Caco-2 (cell line): ENCODE results near the gene OMA1. TPM values are rescaled to one million over a fixed set of nuclear protein-coding genes. Genes with fewer than 3 reads are reported as not detected.
"Not testable (repeated sequence)": the region's sequence is repeated elsewhere in the genome, so short reads cannot be mapped to it uniquely, and the experiment has no call there.

Source experiments
- BruUV-seq: library from RNA; stranded (reverse); fragments of 400-500 nt; replicated peaks from 2 replicates; lab custom pipeline; 2021; lab: Mats Ljungman, UMichigan
- CTCF ChIA-PET: fragments of 300-600 bp; sonication (Branson Sonifier 250); formaldehyde crosslinking; loops from one replicate; lab custom pipeline; 2022; ENCODE audit warnings: antibody characterized with exemption; lab: Charles Lee
- POLR2A ChIA-PET: fragments of 300-600 bp; sonication (Branson Sonifier 250); formaldehyde crosslinking; loops from one replicate; lab custom pipeline; 2022; ENCODE audit warnings: antibody characterized with exemption; lab: Charles Lee
- DNase-seq, 2 experiments: peaks; one replicate each; pipeline versions ENCODE4 v3.0.0 to v3.0.0-alpha.2; 2020 to 2022
- H3K27me3 ChIP-seq: replicated peaks from 2 replicates; pipeline ENCODE4 v1.6.0; 2011; ENCODE audit warnings: low read length; ENCODE audit not compliant: control insufficient read depth, insufficient read depth
- H3K36me3 ChIP-seq: 2 replicates; pipeline ENCODE4 v1.5.1; 2011; ENCODE audit warnings: low read length; ENCODE audit not compliant: control insufficient read depth, insufficient read depth
- H3K4me1 ChIP-seq: fragments of 250-450 bp; sonication (Bioruptor Pico); 2 replicates; pipeline ENCODE4 v1.5.1; 2020; ENCODE audit warnings: mild to moderate bottlenecking
- H3K4me3 ChIP-seq: 2 replicates; pipeline ENCODE4 v1.5.1; 2011; ENCODE audit warnings: low read depth, mild to moderate bottlenecking, control low read depth, low read length
- H3K9me3 ChIP-seq: fragments of 250-450 bp; sonication (Bioruptor Pico); 2 replicates; pipeline ENCODE4 v1.5.1; 2020; ENCODE audit warnings: mild to moderate bottlenecking, moderate library complexity
- H3K27ac Mint-ChIP-seq: one replicate; pipeline ENCODE4 v1.8.0; 2022; ENCODE audit warnings: mixed read lengths; ENCODE audit not compliant: unreplicated experiment
- H3K27me3 Mint-ChIP-seq: one replicate; pipeline ENCODE4 v1.8.0; 2022; ENCODE audit warnings: mixed read lengths; ENCODE audit not compliant: insufficient read depth, unreplicated experiment
- H3K36me3 Mint-ChIP-seq: one replicate; pipeline ENCODE4 v1.8.0; 2022; ENCODE audit warnings: mild to moderate bottlenecking, mixed read lengths; ENCODE audit not compliant: insufficient read depth, unreplicated experiment
- H3K4me1 Mint-ChIP-seq: one replicate; pipeline ENCODE4 v1.8.0; 2022; ENCODE audit warnings: low read depth, mixed read lengths; ENCODE audit not compliant: unreplicated experiment
- H3K4me3 Mint-ChIP-seq: one replicate; pipeline ENCODE4 v1.8.0; 2022; ENCODE audit warnings: mild to moderate bottlenecking, moderate library complexity, mixed read lengths; ENCODE audit not compliant: unreplicated experiment
- H3K9me3 Mint-ChIP-seq: one replicate; pipeline ENCODE4 v1.8.0; 2022; ENCODE audit warnings: mixed read lengths; ENCODE audit not compliant: unreplicated experiment
- CTCF ChIP-seq, 2 experiments: fragments of 200-600 bp in 1 of 2; IDR thresholded peaks; 1 replicate in 1 of 2; 2 replicates in 1 of 2; pipeline versions ENCODE4 v1.5.1 to v1.8.0; 2011 to 2022; ENCODE audit warnings: antibody characterized with exemption in 1 of 2, control low read depth in 1 of 2, inconsistent platforms in 1 of 2, low read depth in 1 of 2, low read length in 1 of 2, mild to moderate bottlenecking in 1 of 2, moderate library complexity in 1 of 2; ENCODE audit not compliant: insufficient read depth in 1 of 2, severe bottlenecking in 1 of 2, unreplicated experiment in 1 of 2
- intact Hi-C: fragments of 100-400 bp; cut with micrococcal nuclease; formaldehyde crosslinking; loops from one replicate; pipeline ENCODE4 v1.10.0; 2022; ENCODE audit not compliant: unreplicated experiment
- total RNA-seq: library from RNA; stranded (reverse); gene quantifications from 2 replicates; pipeline ENCODE4 v1.2.3, GENCODE V29; 2022

Gene OMA1
- total RNA-seq, 1 experiment from 2014 or later = 6.9 TPM

GRCh38 chr1:58568271-58568860 lies 21.8 kb upstream of the OMA1 start:
- intact Hi-C loops = no loop called here
- BruUV-seq = no TSS peak
- no peaks in the 10 kb centered on the region for H3K36me3 ChIP-seq
- H3K4me1 ChIP-seq = no peaks in the 10 kb centered on the region
- no peak for DNase-seq
- TF ChIP-seq CTCF (IDR thresholded peaks at IDR 0.05; ENCODE audit: insufficient read depth in 1 of 2, low read depth in 1 of 2, low read length in 1 of 2, severe bottlenecking in 1 of 2, unreplicated experiment in 1 of 2) = no peak
- POLR2A ChIA-PET = interaction anchor here (0.6 kb wide), 1 partner anchor 9 kb away, joined by 3 read pairs; the partner anchor contains the start of gene TACSTD2
- Mint-ChIP-seq H3K9me3 (no peaks in the 10 kb centered on the region), H3K4me3 (no peak overlapping the region), H3K27ac (no peak overlapping the region), H3K36me3 (peaks cover 4% of the 10 kb centered on the region), H3K27me3 (no peaks in the 10 kb centered on the region), H3K4me1 (peaks cover 7% of the 10 kb centered on the region)
- H3K27me3 ChIP-seq = no peaks in the 10 kb centered on the region
- H3K9me3 ChIP-seq = no peaks in the 10 kb centered on the region
- no peak overlapping the region for H3K4me3 ChIP-seq
- CTCF ChIA-PET = interaction anchor here (0.6 kb wide), 1 partner anchor 1191 kb away, joined by 3 read pairs; no protein-coding TSS in a partner anchor

- Mint-ChIP-seq H3K4me1 (peaks cover 7% of the 10 kb centered on the region), H3K27ac (no peak overlapping the region)
- CTCF ChIA-PET = no interaction called here
These were observed 19.8 kb upstream of the OMA1 start for GRCh38 chr1:58566339-58566738.

GRCh38 chr1:58563715-58564114 lies 17.2 kb upstream of the OMA1 start:
- H3K9me3 ChIP-seq, H3K4me1 ChIP-seq, H3K4me1 Mint-ChIP-seq, H3K36me3 Mint-ChIP-seq, H3K36me3 ChIP-seq, H3K4me3 ChIP-seq, H3K4me3 Mint-ChIP-seq, intact Hi-C loops, H3K27me3 ChIP-seq, BruUV-seq, POLR2A ChIA-PET, H3K9me3 Mint-ChIP-seq, H3K27ac Mint-ChIP-seq, H3K27me3 Mint-ChIP-seq, DNase-seq, CTCF ChIA-PET: not testable (repeated sequence)

More at GRCh38 chr1:58566339-58566738, 19.8 kb upstream of the OMA1 start:
- no peaks in the 10 kb centered on the region for H3K27me3 Mint-ChIP-seq
- BruUV-seq = no TSS peak
- POLR2A ChIA-PET = no interaction called here
- H3K4me1 ChIP-seq = no peaks in the 10 kb centered on the region
- intact Hi-C loops = no loop called here
- TF ChIP-seq CTCF (IDR thresholded peaks at IDR 0.05; ENCODE audit: insufficient read depth in 1 of 2, low read depth in 1 of 2, low read length in 1 of 2, severe bottlenecking in 1 of 2, unreplicated experiment in 1 of 2) = no peak
- H3K27me3 ChIP-seq = no peaks in the 10 kb centered on the region
- H3K4me3 Mint-ChIP-seq = no peak overlapping the region
- DNase-seq = no peak
- no peak overlapping the region for H3K4me3 ChIP-seq
- H3K36me3 ChIP-seq = no peaks in the 10 kb centered on the region
- no peaks in the 10 kb centered on the region for H3K9me3 Mint-ChIP-seq
- no peaks in the 10 kb centered on the region for H3K36me3 Mint-ChIP-seq
- no peaks in the 10 kb centered on the region for H3K9me3 ChIP-seq
